Caco-2 (cell line): Measurements from ENCODE around the gene KRTAP2-3. TPM values are rescaled to one million over a fixed set of nuclear protein-coding genes. Genes with fewer than 3 reads are reported as not detected.
"Not testable (repeated sequence)": the region's sequence is repeated elsewhere in the genome, so short reads cannot be mapped to it uniquely, and the experiment has no call there.

Experiments used
- BruUV-seq: library from RNA; stranded (reverse); fragments of 400-500 nt; replicated peaks from 2 replicates; lab custom pipeline; 2021; lab: Mats Ljungman, UMichigan
- CTCF ChIA-PET: fragments of 300-600 bp; sonication (Branson Sonifier 250); formaldehyde crosslinking; loops from one replicate; lab custom pipeline; 2022; ENCODE audit warnings: antibody characterized with exemption; lab: Charles Lee
- POLR2A ChIA-PET: fragments of 300-600 bp; sonication (Branson Sonifier 250); formaldehyde crosslinking; loops from one replicate; lab custom pipeline; 2022; ENCODE audit warnings: antibody characterized with exemption; lab: Charles Lee
- DNase-seq, 2 experiments: peaks; one replicate each; pipeline versions ENCODE4 v3.0.0 to v3.0.0-alpha.2; 2020 to 2022
- H3K27me3 ChIP-seq: replicated peaks from 2 replicates; pipeline ENCODE4 v1.6.0; 2011; ENCODE audit warnings: low read length; ENCODE audit not compliant: control insufficient read depth, insufficient read depth
- H3K36me3 ChIP-seq: 2 replicates; pipeline ENCODE4 v1.5.1; 2011; ENCODE audit warnings: low read length; ENCODE audit not compliant: control insufficient read depth, insufficient read depth
- H3K4me1 ChIP-seq: fragments of 250-450 bp; sonication (Bioruptor Pico); 2 replicates; pipeline ENCODE4 v1.5.1; 2020; ENCODE audit warnings: mild to moderate bottlenecking
- H3K4me3 ChIP-seq: 2 replicates; pipeline ENCODE4 v1.5.1; 2011; ENCODE audit warnings: low read depth, mild to moderate bottlenecking, control low read depth, low read length
- H3K9me3 ChIP-seq: fragments of 250-450 bp; sonication (Bioruptor Pico); 2 replicates; pipeline ENCODE4 v1.5.1; 2020; ENCODE audit warnings: mild to moderate bottlenecking, moderate library complexity
- H3K27ac Mint-ChIP-seq: one replicate; pipeline ENCODE4 v1.8.0; 2022; ENCODE audit warnings: mixed read lengths; ENCODE audit not compliant: unreplicated experiment
- H3K27me3 Mint-ChIP-seq: one replicate; pipeline ENCODE4 v1.8.0; 2022; ENCODE audit warnings: mixed read lengths; ENCODE audit not compliant: insufficient read depth, unreplicated experiment
- H3K36me3 Mint-ChIP-seq: one replicate; pipeline ENCODE4 v1.8.0; 2022; ENCODE audit warnings: mild to moderate bottlenecking, mixed read lengths; ENCODE audit not compliant: insufficient read depth, unreplicated experiment
- H3K4me1 Mint-ChIP-seq: one replicate; pipeline ENCODE4 v1.8.0; 2022; ENCODE audit warnings: low read depth, mixed read lengths; ENCODE audit not compliant: unreplicated experiment
- H3K4me3 Mint-ChIP-seq: one replicate; pipeline ENCODE4 v1.8.0; 2022; ENCODE audit warnings: mild to moderate bottlenecking, moderate library complexity, mixed read lengths; ENCODE audit not compliant: unreplicated experiment
- H3K9me3 Mint-ChIP-seq: one replicate; pipeline ENCODE4 v1.8.0; 2022; ENCODE audit warnings: mixed read lengths; ENCODE audit not compliant: unreplicated experiment
- intact Hi-C: fragments of 100-400 bp; cut with micrococcal nuclease; formaldehyde crosslinking; loops from one replicate; pipeline ENCODE4 v1.10.0; 2022; ENCODE audit not compliant: unreplicated experiment
- total RNA-seq: library from RNA; stranded (reverse); gene quantifications from 2 replicates; pipeline ENCODE4 v1.2.3, GENCODE V29; 2022
- TF ChIP-seq, protein P1 (sequence below), 2 experiments: fragments of 200-600 bp in 1 of 2; IDR thresholded peaks; 1 replicate in 1 of 2; 2 replicates in 1 of 2; pipeline versions ENCODE4 v1.5.1 to v1.8.0; 2011 to 2022; ENCODE audit warnings: antibody characterized with exemption in 1 of 2, control low read depth in 1 of 2, inconsistent platforms in 1 of 2, low read depth in 1 of 2, low read length in 1 of 2, mild to moderate bottlenecking in 1 of 2, moderate library complexity in 1 of 2; ENCODE audit not compliant: insufficient read depth in 1 of 2, severe bottlenecking in 1 of 2, unreplicated experiment in 1 of 2

KRTAP2-3 gene
- total RNA-seq, 1 experiment from 2014 or later: 4.9 TPM

DNA sequence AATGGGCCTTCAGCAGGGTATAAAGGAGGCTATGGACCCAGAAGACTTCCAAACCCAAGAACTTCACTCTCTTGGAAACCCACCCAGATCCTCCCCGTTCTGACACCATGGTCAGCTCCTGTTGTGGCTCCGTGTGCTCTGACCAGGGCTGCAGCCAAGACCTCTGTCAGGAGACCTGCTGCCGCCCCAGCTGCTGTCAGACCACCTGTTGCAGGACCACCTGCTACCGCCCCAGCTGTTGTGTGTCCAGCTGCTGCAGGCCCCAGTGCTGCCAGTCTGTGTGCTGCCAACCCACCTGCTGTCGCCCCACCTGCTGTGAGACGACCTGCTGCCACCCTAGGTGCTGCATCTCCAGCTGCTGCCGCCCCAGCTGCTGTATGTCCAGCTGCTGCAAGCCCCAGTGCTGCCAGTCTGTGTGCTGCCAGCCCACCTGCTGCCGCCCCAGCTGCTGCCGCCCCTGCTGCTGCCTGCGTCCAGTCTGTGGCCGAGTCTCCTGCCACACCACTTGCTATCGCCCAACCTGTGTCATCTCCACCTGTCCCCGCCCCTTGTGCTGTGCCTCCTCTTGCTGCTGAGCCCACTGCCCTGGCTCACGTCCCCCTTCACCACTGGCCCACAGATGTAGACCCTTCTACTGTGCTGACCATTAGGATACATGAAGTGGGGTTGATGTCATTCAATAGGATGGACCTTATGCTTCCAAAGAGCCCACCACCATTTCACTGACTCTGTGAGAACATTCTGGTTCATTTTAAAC, 24.4 kb upstream of the KRTAP2-3 start, which contains the start of gene KRTAP4-7:
TSS of gene KRTAP4-7 (plus strand) at position 51 of the 757 bp plus-strand sequence. CDS start at position 108, 57 bp downstream.
- H3K36me3 Mint-ChIP-seq, POLR2A ChIA-PET, H3K27me3 ChIP-seq, H3K9me3 ChIP-seq, H3K27me3 Mint-ChIP-seq, DNase-seq, CTCF ChIA-PET, H3K4me3 Mint-ChIP-seq, intact Hi-C loops, H3K9me3 Mint-ChIP-seq, H3K4me1 ChIP-seq, H3K27ac Mint-ChIP-seq, BruUV-seq, H3K36me3 ChIP-seq, H3K4me3 ChIP-seq: not testable (repeated sequence)
- peaks cover 13% of the 10 kb centered on the region for H3K4me1 Mint-ChIP-seq

DNA sequence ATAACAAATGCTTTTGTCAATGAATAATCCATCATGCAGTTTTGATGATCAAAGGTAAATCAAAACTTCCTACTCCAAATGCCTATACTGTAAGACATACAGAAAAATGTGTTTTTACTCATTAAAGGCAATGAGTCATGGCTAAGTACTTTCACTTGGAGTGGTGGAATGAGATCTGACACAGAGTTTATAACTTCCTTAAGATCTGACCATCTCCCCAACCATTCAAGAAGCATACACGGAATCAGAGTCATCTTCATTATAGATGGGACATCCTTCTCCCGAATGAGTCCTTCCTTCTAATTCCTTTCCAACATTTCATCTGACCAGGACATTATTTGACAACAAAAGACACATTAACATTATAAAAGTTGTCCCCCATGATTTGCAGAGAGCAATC, 23.5 kb upstream of the KRTAP2-3 start:
- H3K27me3 Mint-ChIP-seq, H3K9me3 ChIP-seq, H3K4me3 Mint-ChIP-seq, H3K4me3 ChIP-seq, intact Hi-C loops, H3K27me3 ChIP-seq, CTCF ChIA-PET, H3K36me3 Mint-ChIP-seq, POLR2A ChIA-PET, DNase-seq, H3K4me1 ChIP-seq, H3K27ac Mint-ChIP-seq, BruUV-seq, H3K9me3 Mint-ChIP-seq, H3K36me3 ChIP-seq: not testable (repeated sequence)
- peaks cover 13% of the 10 kb centered on the region for H3K4me1 Mint-ChIP-seq

DNA sequence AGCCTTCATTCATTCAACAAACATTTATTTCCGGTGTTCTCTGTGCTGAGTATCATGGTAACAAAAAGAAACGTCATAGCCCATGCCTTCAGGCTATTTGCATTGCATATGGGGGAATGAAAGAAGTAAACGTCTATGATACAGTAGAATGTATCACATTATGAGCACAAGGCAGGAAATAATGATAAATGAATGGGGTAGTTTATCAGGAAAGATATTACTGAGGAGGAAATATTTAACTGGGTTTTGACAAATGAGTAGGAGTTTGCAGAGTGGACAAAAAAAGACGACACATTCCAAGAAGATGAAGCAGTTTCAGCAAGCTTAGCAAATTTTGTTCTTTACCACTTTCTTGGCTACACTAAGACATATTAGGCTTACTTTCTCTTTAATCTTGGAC, 22.7 kb upstream of the KRTAP2-3 start:
- no peaks in the 10 kb centered on the region for H3K36me3 Mint-ChIP-seq
- no peaks in the 10 kb centered on the region for H3K27me3 Mint-ChIP-seq
- H3K9me3 Mint-ChIP-seq: no peaks in the 10 kb centered on the region
- TF ChIP-seq, protein P1, sequence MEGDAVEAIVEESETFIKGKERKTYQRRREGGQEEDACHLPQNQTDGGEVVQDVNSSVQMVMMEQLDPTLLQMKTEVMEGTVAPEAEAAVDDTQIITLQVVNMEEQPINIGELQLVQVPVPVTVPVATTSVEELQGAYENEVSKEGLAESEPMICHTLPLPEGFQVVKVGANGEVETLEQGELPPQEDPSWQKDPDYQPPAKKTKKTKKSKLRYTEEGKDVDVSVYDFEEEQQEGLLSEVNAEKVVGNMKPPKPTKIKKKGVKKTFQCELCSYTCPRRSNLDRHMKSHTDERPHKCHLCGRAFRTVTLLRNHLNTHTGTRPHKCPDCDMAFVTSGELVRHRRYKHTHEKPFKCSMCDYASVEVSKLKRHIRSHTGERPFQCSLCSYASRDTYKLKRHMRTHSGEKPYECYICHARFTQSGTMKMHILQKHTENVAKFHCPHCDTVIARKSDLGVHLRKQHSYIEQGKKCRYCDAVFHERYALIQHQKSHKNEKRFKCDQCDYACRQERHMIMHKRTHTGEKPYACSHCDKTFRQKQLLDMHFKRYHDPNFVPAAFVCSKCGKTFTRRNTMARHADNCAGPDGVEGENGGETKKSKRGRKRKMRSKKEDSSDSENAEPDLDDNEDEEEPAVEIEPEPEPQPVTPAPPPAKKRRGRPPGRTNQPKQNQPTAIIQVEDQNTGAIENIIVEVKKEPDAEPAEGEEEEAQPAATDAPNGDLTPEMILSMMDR (IDR thresholded peaks at IDR 0.05; ENCODE audit: insufficient read depth in 1 of 2, low read depth in 1 of 2, low read length in 1 of 2, severe bottlenecking in 1 of 2, unreplicated experiment in 1 of 2): no peak
- BruUV-seq: no TSS peak
- H3K4me1 ChIP-seq: no peaks in the 10 kb centered on the region
- H3K4me3 Mint-ChIP-seq: no peak overlapping the region
- H3K27ac Mint-ChIP-seq: no peak overlapping the region
- ChIA-PET POLR2A (no interaction called here), CTCF (no interaction called here)
- intact Hi-C loops: no loop called here
- no peaks in the 10 kb centered on the region for H3K36me3 ChIP-seq
- H3K9me3 ChIP-seq: peaks cover 5% of the 10 kb centered on the region
- no peaks in the 10 kb centered on the region for H3K27me3 ChIP-seq
- DNase-seq: no peak
- no peak overlapping the region for H3K4me3 ChIP-seq
- peaks cover 11% of the 10 kb centered on the region for H3K4me1 Mint-ChIP-seq

DNA sequence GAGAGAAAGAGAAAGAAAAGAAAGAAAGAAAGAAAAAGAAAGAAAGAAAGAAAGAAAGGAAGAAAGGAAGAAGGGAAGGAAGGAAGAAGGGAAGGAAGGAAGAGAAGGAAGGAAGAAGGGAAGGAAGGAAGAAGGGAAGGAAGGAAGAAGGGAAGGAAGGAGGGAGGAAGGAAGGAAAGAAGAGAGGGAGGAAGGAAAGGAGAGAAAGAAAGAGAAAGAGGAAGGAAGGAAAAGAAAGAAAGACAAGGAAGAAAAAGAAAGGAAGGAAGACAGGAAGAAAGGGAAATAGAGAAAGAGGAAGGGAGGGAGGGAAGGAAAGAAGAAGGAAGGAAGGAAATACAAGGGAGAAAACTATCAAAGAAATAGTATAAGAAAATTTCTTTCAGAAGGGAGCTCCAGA, 16.9 kb upstream of the KRTAP2-3 start:
- no peak for DNase-seq
- intact Hi-C loops: no loop called here
- H3K4me1 Mint-ChIP-seq: no peaks in the 10 kb centered on the region
- Histone ChIP-seq H3K4me1 (no peaks in the 10 kb centered on the region), H3K27me3 (no peaks in the 10 kb centered on the region), H3K36me3 (no peaks in the 10 kb centered on the region), H3K4me3 (no peak overlapping the region), H3K9me3 (no peaks in the 10 kb centered on the region; the same call in 1 of the 2 replicates)
- H3K9me3 Mint-ChIP-seq: peaks cover 17% of the 10 kb centered on the region
- BruUV-seq: no TSS peak
- TF ChIP-seq, protein P1 (IDR thresholded peaks at IDR 0.05; ENCODE audit: insufficient read depth in 1 of 2, low read depth in 1 of 2, low read length in 1 of 2, severe bottlenecking in 1 of 2, unreplicated experiment in 1 of 2): no peak
- ChIA-PET CTCF (no interaction called here), POLR2A (no interaction called here)
- H3K36me3 Mint-ChIP-seq: peaks cover 4% of the 10 kb centered on the region
- H3K27ac Mint-ChIP-seq: no peak overlapping the region
- H3K4me3 Mint-ChIP-seq: no peak overlapping the region
- no peaks in the 10 kb centered on the region for H3K27me3 Mint-ChIP-seq
